Kidney (tissue), 14 donors: ENCODE data around the gene ACTN4. TPM values are rescaled to one million over a fixed set of nuclear protein-coding genes. Genes with fewer than 3 reads are reported as not detected.

Experiments
- DNase-seq, 5 donors: peaks; one replicate each; pipeline ENCODE4 v3.0.0-alpha.2; 2013 to 2020
- FAIRE-seq: peaks from 2 replicates; lab custom pipeline; 2012; peaks lifted over from hg19 to GRCh38; lab: Jason Lieb, UNC
- H3K27ac ChIP-seq, 2 donors: one replicate each; pipeline ENCODE4 v1.7.0; 2013; ENCODE audit warnings: low read depth in 2 of 2, low read length in 2 of 2, inconsistent platforms in 1 of 2
- H3K27me3 ChIP-seq: one replicate; pipeline ENCODE4 v1.7.1; 2013; ENCODE audit warnings: low read length, inconsistent platforms; ENCODE audit not compliant: control insufficient read depth, insufficient read depth
- H3K36me3 ChIP-seq, 3 donors: one replicate each; pipeline versions ENCODE4 v1.7.0 to v1.7.1; 2013; ENCODE audit warnings: low read length in 3 of 3, control low read depth in 1 of 3, inconsistent platforms in 1 of 3; ENCODE audit not compliant: insufficient read depth in 3 of 3, control insufficient read depth in 2 of 3
- H3K4me1 ChIP-seq, 3 donors: one replicate each; pipeline versions ENCODE4 v1.7.0 to v1.7.1; 2013; ENCODE audit warnings: low read length in 3 of 3, inconsistent platforms in 1 of 3, low read depth in 1 of 3; ENCODE audit not compliant: control insufficient read depth in 2 of 3, insufficient read depth in 2 of 3
- H3K4me3 ChIP-seq, 3 donors: one replicate each; pipeline versions ENCODE4 v1.7.0 to v1.8.1; 2013; ENCODE audit warnings: low read length in 3 of 3, control low read depth in 1 of 3, inconsistent platforms in 1 of 3
- H3K9ac ChIP-seq, 3 donors: one replicate each; pipeline versions ENCODE4 v1.7.0 to v1.7.1; 2013; ENCODE audit warnings: low read length in 3 of 3, control low read depth in 1 of 3, inconsistent platforms in 1 of 3
- H3K9me3 ChIP-seq, 3 donors: one replicate each; pipeline versions ENCODE4 v1.7.0 to v1.7.1; 2013; ENCODE audit warnings: low read length in 3 of 3, control low read depth in 1 of 3, inconsistent platforms in 1 of 3; ENCODE audit not compliant: control insufficient read depth in 2 of 3, insufficient read depth in 1 of 3
- intact Hi-C: fragments of 100-400 bp; cut with DNase I; formaldehyde crosslinking; loops from one replicate; pipeline ENCODE4 v1.11.1; 2022
- polyA plus RNA-seq: library from polyadenylated mRNA; stranded (reverse); fragments of 350-450 nt; fragmentation: Illumina TruSeq; extraction: RNeasy Lipid Tissue Mini Kit (QIAGEN cat#74804); gene quantifications from one replicate; pipeline ENCODE4 v1.2.3, GENCODE V29; 2014; ENCODE audit warnings: low read depth, low replicate concordance; ENCODE audit not compliant: insufficient read depth
- total RNA-seq: library from RNA; stranded (reverse); fragmentation: NEBNext Ultra II Directional; extraction: Animal tissue kit (Norgen Biotek cat#: 25700); gene quantifications from one replicate; pipeline ENCODE4 v1.2.1, GENCODE V29; 2021
- TF ChIP-seq, protein P1 (sequence below): IDR thresholded peaks from 3 replicates; pipeline ENCODE4 v1.5.1; 2012; ENCODE audit warnings: mild to moderate bottlenecking, moderate library complexity, borderline replicate concordance; ENCODE audit not compliant: insufficient read depth; ENCODE audit errors: extremely low read depth
- donor health status: control.
- donor health status: control.
- donor health status: control.
- donor health status: control.
- donor health status: control.
- donor health status: DM: yes; HTN: yes; CAD: no.
- donor health status: Normal renal cell carcinoma (clear cell type).

Gene ACTN4
- total and polyA plus RNA-seq, 2 donors from 2014 or later: 231 to 606 TPM

DNA sequence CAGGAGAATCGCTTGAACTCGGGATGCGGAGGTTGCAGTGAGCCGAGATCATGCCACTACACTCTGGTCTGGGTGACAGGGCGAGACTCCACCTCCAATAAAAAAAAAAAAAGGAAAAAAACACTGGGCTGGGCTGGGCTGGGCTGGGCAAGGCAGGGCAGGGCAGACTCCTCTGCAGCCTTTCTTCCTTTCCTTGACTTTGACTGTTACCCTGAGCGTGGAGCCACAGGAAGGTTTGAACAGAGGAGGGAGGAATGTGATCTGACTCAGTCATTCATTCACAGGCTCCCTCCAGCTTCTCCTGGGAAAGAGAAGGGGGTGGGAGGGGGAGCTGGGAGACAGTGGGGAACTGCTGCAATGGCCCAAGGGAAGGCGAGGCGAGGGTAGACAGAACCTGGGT, 2.7 kb upstream of the ACTN4 start:
- no peak overlapping the region for H3K4me3 ChIP-seq
- TF ChIP-seq, protein P1, sequence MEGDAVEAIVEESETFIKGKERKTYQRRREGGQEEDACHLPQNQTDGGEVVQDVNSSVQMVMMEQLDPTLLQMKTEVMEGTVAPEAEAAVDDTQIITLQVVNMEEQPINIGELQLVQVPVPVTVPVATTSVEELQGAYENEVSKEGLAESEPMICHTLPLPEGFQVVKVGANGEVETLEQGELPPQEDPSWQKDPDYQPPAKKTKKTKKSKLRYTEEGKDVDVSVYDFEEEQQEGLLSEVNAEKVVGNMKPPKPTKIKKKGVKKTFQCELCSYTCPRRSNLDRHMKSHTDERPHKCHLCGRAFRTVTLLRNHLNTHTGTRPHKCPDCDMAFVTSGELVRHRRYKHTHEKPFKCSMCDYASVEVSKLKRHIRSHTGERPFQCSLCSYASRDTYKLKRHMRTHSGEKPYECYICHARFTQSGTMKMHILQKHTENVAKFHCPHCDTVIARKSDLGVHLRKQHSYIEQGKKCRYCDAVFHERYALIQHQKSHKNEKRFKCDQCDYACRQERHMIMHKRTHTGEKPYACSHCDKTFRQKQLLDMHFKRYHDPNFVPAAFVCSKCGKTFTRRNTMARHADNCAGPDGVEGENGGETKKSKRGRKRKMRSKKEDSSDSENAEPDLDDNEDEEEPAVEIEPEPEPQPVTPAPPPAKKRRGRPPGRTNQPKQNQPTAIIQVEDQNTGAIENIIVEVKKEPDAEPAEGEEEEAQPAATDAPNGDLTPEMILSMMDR: no peak
- DNase-seq (no peak), FAIRE-seq (no peak)
- intact Hi-C loops: no loop called here
- peaks cover 0 to 3% (median 0%) of the 10 kb centered on the region in 3 donors for H3K36me3 ChIP-seq
- H3K27me3 ChIP-seq: no peaks in the 10 kb centered on the region
- no peaks in the 10 kb centered on the region for H3K9me3 ChIP-seq
- no peak overlapping the region for H3K27ac ChIP-seq
- H3K9ac ChIP-seq: no peak overlapping the region
- H3K4me1 ChIP-seq: peaks cover 0 to 5% (median 0%) of the 10 kb centered on the region in 3 donors

DNA sequence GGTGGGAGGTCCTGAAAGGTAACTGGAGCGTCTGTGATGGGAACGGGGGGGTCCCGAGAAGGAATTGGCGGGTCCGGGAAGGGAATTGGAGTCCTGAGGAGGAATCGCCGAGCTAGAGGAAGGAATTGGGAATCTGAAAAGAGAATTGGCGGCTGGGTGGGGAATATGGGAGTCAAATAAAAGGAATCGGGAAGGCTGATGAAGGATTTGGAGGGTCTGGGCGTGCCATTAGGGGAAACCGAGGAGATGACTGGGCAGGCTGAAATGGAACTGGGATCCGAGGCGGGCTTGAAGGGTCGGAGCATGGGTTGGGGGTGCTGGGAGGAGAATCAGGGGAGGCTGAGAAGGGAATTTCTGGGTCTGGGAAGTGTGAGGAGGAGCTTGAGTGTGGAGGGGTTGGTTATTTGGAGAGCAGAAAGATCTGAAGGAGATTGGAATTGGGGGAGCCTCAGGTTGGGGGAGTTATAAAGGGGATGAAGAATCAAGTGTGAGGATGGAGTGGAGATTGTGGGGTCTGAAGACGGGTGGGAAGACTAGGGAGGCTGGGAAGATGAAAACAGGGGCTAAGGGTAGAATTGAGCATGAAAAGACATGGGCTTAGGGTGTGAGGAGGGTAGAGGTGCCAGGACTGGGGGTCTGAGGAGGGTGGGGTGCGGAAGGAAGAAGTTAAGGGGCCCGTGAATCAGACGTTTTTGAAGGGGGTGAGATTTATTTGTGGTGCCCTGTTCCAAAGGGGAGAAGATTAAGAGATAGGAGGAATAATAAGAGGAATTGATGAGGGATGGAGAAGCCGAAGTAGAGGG, 718 bp downstream of the ACTN4 start:
- peak overlapping the region; percentile 95 to 100 (median 99) for H3K9ac ChIP-seq
- H3K27me3 ChIP-seq: no peaks in the 10 kb centered on the region
- peaks cover 0 to 3% (median 0%) of the 10 kb centered on the region in 3 donors for H3K36me3 ChIP-seq
- TF ChIP-seq, protein P1: no peak
- peaks cover 0 to 26% (median 18%) of the 10 kb centered on the region in 3 donors for H3K4me1 ChIP-seq
- H3K27ac ChIP-seq: peak overlapping the region; percentile 96 to 99
- FAIRE-seq: no peak
- peak in 3 of 5 donors; percentile 33 to 71 (median 47) for DNase-seq
- peak overlapping the region; percentile 86 to 99 (median 92) for H3K4me3 ChIP-seq
- H3K9me3 ChIP-seq: no peaks in the 10 kb centered on the region
- intact Hi-C loops: no loop called here

DNA sequence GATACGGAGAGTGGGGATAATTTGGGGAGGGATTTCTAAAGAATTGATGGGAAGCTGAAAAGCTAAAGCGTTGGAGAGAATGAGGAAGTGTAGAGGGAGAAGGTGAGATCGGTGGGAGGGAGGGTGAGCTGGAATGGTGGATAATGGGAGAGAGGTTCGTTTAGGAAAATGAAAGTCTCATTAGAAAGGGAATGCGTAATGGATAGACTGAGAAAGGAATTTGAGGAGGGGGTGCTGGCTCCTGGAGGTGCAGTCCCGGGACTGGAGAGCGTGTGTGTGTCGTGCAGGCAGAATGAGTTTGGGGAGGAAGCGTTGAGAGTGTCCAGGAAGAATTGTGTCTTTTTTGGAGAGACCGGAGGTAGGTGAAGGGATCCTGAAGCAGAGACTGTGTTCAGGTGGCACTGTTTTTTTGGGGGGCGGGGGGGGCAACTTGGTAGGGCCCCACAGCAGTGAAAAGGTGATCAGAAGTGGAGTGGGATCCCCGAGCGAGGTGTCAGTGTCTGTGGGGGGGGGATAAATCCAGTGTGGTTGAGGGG, 1.4 kb downstream of the ACTN4 start:
- intact Hi-C loops: no loop called here
- H3K4me1 ChIP-seq: peaks cover 6 to 31% (median 22%) of the 10 kb centered on the region in 3 donors

More for the DNA sequence above, 1.4 kb downstream of the ACTN4 start:
- Histone ChIP-seq H3K27me3 (no peaks in the 10 kb centered on the region), H3K9ac (peak overlapping the region; percentile 95 to 100 (median 99)), H3K36me3 (peaks cover 0 to 3% (median 0%) of the 10 kb centered on the region in 3 donors), H3K9me3 (no peaks in the 10 kb centered on the region), H3K4me3 (peak overlapping the region; percentile 86 to 99 (median 92)), H3K27ac (peak overlapping the region; percentile 96 to 99)
- no peak for FAIRE-seq
- DNase-seq: peak in 2 of 5 donors; percentile 43 to 63
- TF ChIP-seq, protein P1: no peak
